Measurements from ENCODE around the gene FBN1.

DNA sequence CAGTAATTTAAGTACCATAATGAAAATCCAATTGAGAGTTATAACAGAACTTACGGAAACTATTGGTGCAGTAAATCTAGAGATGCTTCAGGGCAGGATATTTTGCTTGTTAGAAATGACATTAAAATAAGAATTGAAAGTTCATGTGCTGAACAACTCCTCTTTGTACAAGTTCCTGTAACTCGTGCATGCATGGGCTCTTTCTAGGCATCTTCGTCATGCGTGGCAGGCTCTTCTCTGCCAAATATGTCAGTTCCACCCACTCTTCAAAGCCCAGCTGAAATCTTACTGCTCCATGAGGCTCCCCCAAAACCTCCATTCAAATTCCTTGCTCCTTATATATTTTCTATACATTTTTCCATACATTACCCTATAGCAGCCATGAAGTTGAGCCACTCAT, 48.7 kb downstream of the FBN1 start:
- TF ChIP-seq, protein P1, sequence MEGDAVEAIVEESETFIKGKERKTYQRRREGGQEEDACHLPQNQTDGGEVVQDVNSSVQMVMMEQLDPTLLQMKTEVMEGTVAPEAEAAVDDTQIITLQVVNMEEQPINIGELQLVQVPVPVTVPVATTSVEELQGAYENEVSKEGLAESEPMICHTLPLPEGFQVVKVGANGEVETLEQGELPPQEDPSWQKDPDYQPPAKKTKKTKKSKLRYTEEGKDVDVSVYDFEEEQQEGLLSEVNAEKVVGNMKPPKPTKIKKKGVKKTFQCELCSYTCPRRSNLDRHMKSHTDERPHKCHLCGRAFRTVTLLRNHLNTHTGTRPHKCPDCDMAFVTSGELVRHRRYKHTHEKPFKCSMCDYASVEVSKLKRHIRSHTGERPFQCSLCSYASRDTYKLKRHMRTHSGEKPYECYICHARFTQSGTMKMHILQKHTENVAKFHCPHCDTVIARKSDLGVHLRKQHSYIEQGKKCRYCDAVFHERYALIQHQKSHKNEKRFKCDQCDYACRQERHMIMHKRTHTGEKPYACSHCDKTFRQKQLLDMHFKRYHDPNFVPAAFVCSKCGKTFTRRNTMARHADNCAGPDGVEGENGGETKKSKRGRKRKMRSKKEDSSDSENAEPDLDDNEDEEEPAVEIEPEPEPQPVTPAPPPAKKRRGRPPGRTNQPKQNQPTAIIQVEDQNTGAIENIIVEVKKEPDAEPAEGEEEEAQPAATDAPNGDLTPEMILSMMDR (IDR thresholded peaks at IDR 0.05): no peak
- TF ChIP-seq POLR2A (IDR thresholded peaks at IDR 0.05): no peak
